Suprapubic skin (tissue), 4 donors: ENCODE results near the gene GPRC5B. TPM values are rescaled to one million over a fixed set of nuclear protein-coding genes. Genes with fewer than 3 reads are reported as not detected.

Experiments
- DNase-seq, 2 donors: peaks; one replicate each; pipeline ENCODE4 v3.0.0-alpha.2; 2019; ENCODE audit warnings: low spot score in 2 of 2
- H3K27ac ChIP-seq: fragments of 200-600 bp; sonication (generic); one replicate; pipeline ENCODE4 v1.5.1; 2019
- H3K27me3 ChIP-seq: fragments of 200-600 bp; sonication (generic); one replicate; pipeline ENCODE4 v1.5.1; 2019
- H3K36me3 ChIP-seq: fragments of 200-600 bp; sonication (generic); one replicate; pipeline ENCODE4 v1.5.1; 2019
- H3K4me1 ChIP-seq: fragments of 200-600 bp; sonication (generic); one replicate; pipeline ENCODE4 v1.5.1; 2019
- H3K4me3 ChIP-seq: fragments of 200-600 bp; sonication (generic); one replicate; pipeline ENCODE4 v1.5.1; 2019; ENCODE audit warnings: mild to moderate bottlenecking
- H3K9me3 ChIP-seq: fragments of 200-600 bp; sonication (generic); one replicate; pipeline ENCODE4 v1.5.1; 2019
- EP300 ChIP-seq: sonication (generic); formaldehyde crosslinking; IDR thresholded peaks from one replicate; pipeline ENCODE4 v1.6.1; 2017; ENCODE audit warnings: antibody characterized with exemption
- POLR2A ChIP-seq, 2 donors: fragments of 450-650 bp; IDR thresholded peaks; one replicate each; pipeline ENCODE4 v1.6.1; 2017; ENCODE audit warnings: antibody characterized with exemption in 2 of 2, mild to moderate bottlenecking in 2 of 2, moderate library complexity in 2 of 2
- POLR2AphosphoS5 ChIP-seq, 3 donors: sonication (generic); formaldehyde crosslinking; IDR thresholded peaks; one replicate each; pipeline ENCODE4 v1.6.1; 2017; ENCODE audit warnings: antibody characterized with exemption in 3 of 3
- WGBS: methylation state at CpG from one replicate; pipeline ENCODE4 v1.1.5; 2018; 5-methylcytosine and 5-hydroxymethylcytosine counted together
- total RNA-seq, 4 donors: library from RNA; depleted of rRNA; stranded (reverse); fragments of >200 nt; gene quantifications; one replicate each; pipeline ENCODE4 v1.1.0, GENCODE V29; 2016
- TF ChIP-seq, protein P1 (sequence below), 2 donors: fragments of 200-600 bp in 1 of 2; fragments of 450-650 bp in 1 of 2; sonication (generic) in 1 of 2; IDR thresholded peaks; one replicate each; pipeline ENCODE4 v1.5.1; 2016 to 2019; ENCODE audit warnings: antibody characterized with exemption in 2 of 2, mild to moderate bottlenecking in 1 of 2, moderate library complexity in 1 of 2

Gene GPRC5B
- total RNA-seq, 4 donors from 2014 or later: 4.1 to 10.6 (median 6.9) TPM

DNA sequence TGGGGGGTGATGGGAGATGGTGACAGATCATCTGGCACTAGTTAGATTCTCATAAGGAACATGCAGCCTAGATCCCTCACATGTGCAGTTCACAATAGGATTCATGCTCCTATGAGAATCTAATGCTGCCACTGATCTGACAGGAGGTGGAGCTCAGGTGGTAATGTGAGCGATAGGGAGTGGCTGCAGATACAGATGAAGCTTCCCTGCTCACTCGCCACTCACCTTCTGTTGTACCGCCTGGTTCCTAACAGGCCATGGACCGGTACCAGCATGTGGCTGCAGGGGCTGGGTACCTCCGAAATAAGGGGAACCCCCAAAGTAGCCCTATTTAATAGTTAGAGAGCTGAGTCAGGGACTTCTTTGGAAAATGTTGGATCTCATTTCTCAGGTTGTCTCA lies 60.4 kb downstream of the GPRC5B start:
- no peak overlapping the region for H3K4me3 ChIP-seq
- no peaks in the 10 kb centered on the region for H3K27me3 ChIP-seq
- 88% methylated on average over 5 of the region's 5 CpGs for WGBS
- no peak overlapping the region for H3K27ac ChIP-seq
- peaks cover 3% of the 10 kb centered on the region for H3K36me3 ChIP-seq
- TF ChIP-seq EP300 (no peak), POLR2AphosphoS5 (IDR thresholded peaks at IDR 0.05) (no peak), POLR2A (IDR thresholded peaks at IDR 0.05) (no peak)
- TF ChIP-seq, protein P1, sequence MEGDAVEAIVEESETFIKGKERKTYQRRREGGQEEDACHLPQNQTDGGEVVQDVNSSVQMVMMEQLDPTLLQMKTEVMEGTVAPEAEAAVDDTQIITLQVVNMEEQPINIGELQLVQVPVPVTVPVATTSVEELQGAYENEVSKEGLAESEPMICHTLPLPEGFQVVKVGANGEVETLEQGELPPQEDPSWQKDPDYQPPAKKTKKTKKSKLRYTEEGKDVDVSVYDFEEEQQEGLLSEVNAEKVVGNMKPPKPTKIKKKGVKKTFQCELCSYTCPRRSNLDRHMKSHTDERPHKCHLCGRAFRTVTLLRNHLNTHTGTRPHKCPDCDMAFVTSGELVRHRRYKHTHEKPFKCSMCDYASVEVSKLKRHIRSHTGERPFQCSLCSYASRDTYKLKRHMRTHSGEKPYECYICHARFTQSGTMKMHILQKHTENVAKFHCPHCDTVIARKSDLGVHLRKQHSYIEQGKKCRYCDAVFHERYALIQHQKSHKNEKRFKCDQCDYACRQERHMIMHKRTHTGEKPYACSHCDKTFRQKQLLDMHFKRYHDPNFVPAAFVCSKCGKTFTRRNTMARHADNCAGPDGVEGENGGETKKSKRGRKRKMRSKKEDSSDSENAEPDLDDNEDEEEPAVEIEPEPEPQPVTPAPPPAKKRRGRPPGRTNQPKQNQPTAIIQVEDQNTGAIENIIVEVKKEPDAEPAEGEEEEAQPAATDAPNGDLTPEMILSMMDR (IDR thresholded peaks at IDR 0.05): no peak
- H3K4me1 ChIP-seq: no peaks in the 10 kb centered on the region
- no peaks in the 10 kb centered on the region for H3K9me3 ChIP-seq
- DNase-seq: no peak

DNA sequence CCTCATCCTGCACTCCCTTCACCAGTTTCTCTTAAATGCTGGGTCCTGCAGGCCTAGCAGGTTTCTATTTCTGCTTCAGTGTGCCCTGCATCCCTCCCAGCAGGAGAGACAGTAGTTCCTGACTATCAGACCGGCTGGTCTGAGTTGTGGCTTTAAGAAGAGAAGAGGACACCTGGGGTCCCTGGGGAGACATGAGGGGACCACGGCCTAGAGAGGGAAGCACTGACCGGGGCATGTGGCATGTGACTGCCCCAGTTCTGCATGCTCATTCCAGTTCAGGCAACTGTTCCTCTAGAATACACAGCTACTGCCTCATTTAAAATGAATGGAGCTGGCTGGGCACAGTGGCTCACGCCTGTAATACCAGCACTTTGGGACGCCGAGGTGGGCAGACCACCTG lies 61.3 kb downstream of the GPRC5B start:
- no peak overlapping the region for H3K4me3 ChIP-seq
- no peak for DNase-seq
- no peak for TF ChIP-seq POLR2A (IDR thresholded peaks at IDR 0.05)
- no peak for TF ChIP-seq EP300
- TF ChIP-seq, protein P1 (IDR thresholded peaks at IDR 0.05): no peak
- no peak for TF ChIP-seq POLR2AphosphoS5 (IDR thresholded peaks at IDR 0.05)
- H3K9me3 ChIP-seq: no peaks in the 10 kb centered on the region
- peaks cover 3% of the 10 kb centered on the region for H3K36me3 ChIP-seq
- no peak overlapping the region for H3K27ac ChIP-seq
- H3K27me3 ChIP-seq: no peaks in the 10 kb centered on the region
- H3K4me1 ChIP-seq: no peaks in the 10 kb centered on the region
- 93% methylated on average over 6 of the region's 6 CpGs for WGBS

DNA sequence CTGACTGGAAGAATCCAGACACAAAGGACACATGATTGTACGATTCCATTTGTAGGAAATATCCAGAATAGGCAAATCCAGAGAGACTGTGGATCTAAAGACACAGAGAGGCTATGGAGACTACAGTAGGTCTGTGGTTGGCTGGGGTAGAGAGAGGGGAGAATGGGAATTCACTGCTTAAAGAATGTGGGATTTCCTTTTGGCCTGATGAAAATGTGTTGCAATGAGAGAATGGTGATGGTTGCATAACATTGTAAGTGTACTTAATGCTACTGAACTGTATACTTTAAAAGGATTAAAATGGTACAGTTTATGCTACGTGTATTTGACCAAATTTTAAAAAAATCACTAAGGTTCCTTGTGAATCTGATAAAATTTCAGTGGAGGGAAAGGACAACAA lies 62.1 kb downstream of the GPRC5B start:
- TF ChIP-seq EP300 (no peak), POLR2A (IDR thresholded peaks at IDR 0.05) (no peak), POLR2AphosphoS5 (IDR thresholded peaks at IDR 0.05) (no peak)
- TF ChIP-seq, protein P1 (IDR thresholded peaks at IDR 0.05): no peak
- no peak overlapping the region for H3K4me3 ChIP-seq
- H3K4me1 ChIP-seq: no peaks in the 10 kb centered on the region
- H3K36me3 ChIP-seq: no peaks in the 10 kb centered on the region
- WGBS: 88% methylated on average over 2 of the region's 2 CpGs
- no peak for DNase-seq
- H3K27me3 ChIP-seq: no peaks in the 10 kb centered on the region
- no peak overlapping the region for H3K27ac ChIP-seq
- no peaks in the 10 kb centered on the region for H3K9me3 ChIP-seq

DNA sequence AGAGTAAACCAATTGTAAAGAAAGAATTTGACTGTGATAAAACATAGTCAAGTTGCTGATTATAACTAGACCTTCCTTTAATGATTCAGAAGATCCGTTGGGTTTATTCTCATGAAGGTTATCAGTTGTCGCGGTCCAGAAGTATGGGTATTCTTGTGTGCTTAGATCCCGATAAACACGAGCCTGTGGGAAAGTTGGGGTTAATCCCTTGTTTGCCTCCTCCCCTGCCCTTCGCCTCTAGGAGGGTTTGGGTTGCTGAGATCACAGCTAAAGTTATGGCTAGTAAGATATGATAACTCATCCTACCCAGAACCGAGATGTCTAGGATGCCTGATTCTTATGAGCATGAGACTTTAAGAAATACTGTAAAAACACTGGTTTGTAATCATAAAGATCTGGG lies 66.8 kb downstream of the GPRC5B start:
- TF ChIP-seq POLR2A (IDR thresholded peaks at IDR 0.05): no peak
- no peak for TF ChIP-seq POLR2AphosphoS5 (IDR thresholded peaks at IDR 0.05)
- no peak for TF ChIP-seq EP300
- TF ChIP-seq, protein P1 (IDR thresholded peaks at IDR 0.05): no peak
- DNase-seq: no peak
- Histone ChIP-seq H3K36me3 (no peaks in the 10 kb centered on the region), H3K9me3 (no peaks in the 10 kb centered on the region), H3K4me1 (no peaks in the 10 kb centered on the region), H3K4me3 (no peak overlapping the region), H3K27ac (no peak overlapping the region), H3K27me3 (no peaks in the 10 kb centered on the region)
- 92% methylated on average over 7 of the region's 7 CpGs for WGBS

DNA sequence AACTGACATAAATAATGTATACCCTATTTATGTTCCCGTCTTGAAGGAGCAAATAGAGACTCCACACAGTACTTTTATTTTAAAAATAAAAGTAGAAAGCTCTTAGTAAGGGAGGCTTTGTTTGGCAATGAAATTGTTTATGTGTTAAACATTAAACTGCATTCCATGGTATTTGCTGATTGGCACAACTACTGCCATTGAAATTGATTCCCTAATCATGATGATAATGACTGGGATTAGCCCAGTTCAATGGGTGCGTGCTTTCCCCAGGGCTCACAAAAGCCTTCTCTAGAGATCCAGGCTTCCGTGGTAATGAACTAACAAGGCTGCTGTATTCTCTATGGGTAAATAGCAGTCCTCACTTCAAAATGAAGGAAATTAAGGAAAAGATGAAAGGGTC lies 67.5 kb downstream of the GPRC5B start:
- Histone ChIP-seq H3K27ac (no peak overlapping the region), H3K9me3 (no peaks in the 10 kb centered on the region), H3K4me1 (no peaks in the 10 kb centered on the region), H3K36me3 (no peaks in the 10 kb centered on the region), H3K27me3 (no peaks in the 10 kb centered on the region), H3K4me3 (no peak overlapping the region)
- WGBS: 85% methylated on average over 3 of the region's 3 CpGs
- no peak for DNase-seq
- TF ChIP-seq POLR2AphosphoS5 (IDR thresholded peaks at IDR 0.05) (no peak), POLR2A (IDR thresholded peaks at IDR 0.05) (no peak), EP300 (no peak)
- TF ChIP-seq, protein P1 (IDR thresholded peaks at IDR 0.05): no peak
